Measurements from ENCODE around the gene GIPC2. TPM values are rescaled to one million over a fixed set of nuclear protein-coding genes. Genes with fewer than 3 reads are reported as not detected.

GIPC2 gene
- total RNA-seq, 2 donors from 2014 or later, result 0.79 to 2.1 TPM

DNA sequence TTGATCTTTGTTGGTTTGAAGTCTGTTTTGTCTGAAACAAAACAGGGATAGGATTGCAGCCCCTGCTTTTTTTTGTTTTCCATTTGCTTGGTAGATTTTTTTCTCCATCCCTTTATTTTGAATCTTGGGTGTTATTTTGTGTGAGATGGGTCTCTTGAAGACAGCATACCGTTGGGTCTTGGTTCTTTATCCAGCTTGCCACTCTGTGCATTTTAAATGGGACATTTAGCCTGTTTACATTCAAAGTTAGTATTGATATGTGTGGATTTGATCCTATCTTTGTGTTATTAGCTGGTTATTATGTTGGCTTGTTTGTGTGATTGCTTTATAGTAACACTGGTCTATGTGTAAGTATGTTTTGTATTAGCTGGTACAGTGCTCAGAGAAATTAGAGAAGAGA lies 40.9 kb downstream of the GIPC2 start:
- no peaks in the 10 kb centered on the region for H3K36me3 Mint-ChIP-seq (ENCODE audit: low read depth)
- 69% methylated on average over 1 of the region's 1 CpG; no CpG with 5 or more reads in 1 of the 2 experiments for WGBS, 2 experiments (ENCODE audit: insufficient coverage in 1 of 2, insufficient read length in 1 of 2)

GRCh38 chr1:78088015-78088414 lies 42.2 kb downstream of the GIPC2 start:
- no peak for DNase-seq
- Mint-ChIP-seq H3K4me3 (no peak overlapping the region), H3K27ac (no peak overlapping the region), H3K27me3 (ENCODE audit: insufficient read depth) (no peaks in the 10 kb centered on the region), H3K36me3 (ENCODE audit: low read depth) (no peaks in the 10 kb centered on the region), H3K9me3 (peaks cover 12% of the 10 kb centered on the region), H3K4me1 (no peaks in the 10 kb centered on the region)
- no peaks in the 10 kb centered on the region for H3K27me3 ChIP-seq (ENCODE audit: control insufficient read depth, insufficient read depth, low read length, poor library complexity, severe bottlenecking)
- H3K9me3 ChIP-seq (ENCODE audit: control insufficient read depth, low read length), result no peaks in the 10 kb centered on the region
- TF ChIP-seq, protein P1, sequence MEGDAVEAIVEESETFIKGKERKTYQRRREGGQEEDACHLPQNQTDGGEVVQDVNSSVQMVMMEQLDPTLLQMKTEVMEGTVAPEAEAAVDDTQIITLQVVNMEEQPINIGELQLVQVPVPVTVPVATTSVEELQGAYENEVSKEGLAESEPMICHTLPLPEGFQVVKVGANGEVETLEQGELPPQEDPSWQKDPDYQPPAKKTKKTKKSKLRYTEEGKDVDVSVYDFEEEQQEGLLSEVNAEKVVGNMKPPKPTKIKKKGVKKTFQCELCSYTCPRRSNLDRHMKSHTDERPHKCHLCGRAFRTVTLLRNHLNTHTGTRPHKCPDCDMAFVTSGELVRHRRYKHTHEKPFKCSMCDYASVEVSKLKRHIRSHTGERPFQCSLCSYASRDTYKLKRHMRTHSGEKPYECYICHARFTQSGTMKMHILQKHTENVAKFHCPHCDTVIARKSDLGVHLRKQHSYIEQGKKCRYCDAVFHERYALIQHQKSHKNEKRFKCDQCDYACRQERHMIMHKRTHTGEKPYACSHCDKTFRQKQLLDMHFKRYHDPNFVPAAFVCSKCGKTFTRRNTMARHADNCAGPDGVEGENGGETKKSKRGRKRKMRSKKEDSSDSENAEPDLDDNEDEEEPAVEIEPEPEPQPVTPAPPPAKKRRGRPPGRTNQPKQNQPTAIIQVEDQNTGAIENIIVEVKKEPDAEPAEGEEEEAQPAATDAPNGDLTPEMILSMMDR (conservative IDR thresholded peaks at IDR 0.05), result no peak
- 71 to 97% methylated on average over 2 of the region's 2 CpGs for WGBS, 2 experiments (ENCODE audit: insufficient coverage in 1 of 2, insufficient read length in 1 of 2)
- H3K36me3 ChIP-seq (ENCODE audit: control insufficient read depth, insufficient read depth, low read length), result no peaks in the 10 kb centered on the region
- H3K27ac ChIP-seq (ENCODE audit: low read depth, low read length), result no peak overlapping the region
- no peak overlapping the region for H3K4me3 ChIP-seq (ENCODE audit: low read length)
- H3K9ac ChIP-seq (ENCODE audit: extremely low read depth, low read length, poor library complexity, severe bottlenecking), result no peak overlapping the region
- H3K4me1 ChIP-seq (ENCODE audit: control insufficient read depth, insufficient read depth, low read length), result no peaks in the 10 kb centered on the region

More for the DNA sequence above, 40.9 kb downstream of the GIPC2 start:
- TF ChIP-seq, protein P1 (conservative IDR thresholded peaks at IDR 0.05), result no peak
- Mint-ChIP-seq H3K4me1 (no peaks in the 10 kb centered on the region), H3K4me3 (no peak overlapping the region), H3K9me3 (peaks cover 12% of the 10 kb centered on the region), H3K27ac (no peak overlapping the region), H3K27me3 (ENCODE audit: insufficient read depth) (no peaks in the 10 kb centered on the region)
- no peak overlapping the region for H3K9ac ChIP-seq (ENCODE audit: extremely low read depth, low read length, poor library complexity, severe bottlenecking)
- no peaks in the 10 kb centered on the region for H3K4me1 ChIP-seq (ENCODE audit: control insufficient read depth, insufficient read depth, low read length)
- H3K9me3 ChIP-seq (ENCODE audit: control insufficient read depth, low read length), result no peaks in the 10 kb centered on the region
- DNase-seq, result no peak
- H3K27me3 ChIP-seq (ENCODE audit: control insufficient read depth, insufficient read depth, low read length, poor library complexity, severe bottlenecking), result no peaks in the 10 kb centered on the region
- H3K4me3 ChIP-seq (ENCODE audit: low read length), result no peak overlapping the region
- no peaks in the 10 kb centered on the region for H3K36me3 ChIP-seq (ENCODE audit: control insufficient read depth, insufficient read depth, low read length)
- H3K27ac ChIP-seq (ENCODE audit: low read depth, low read length), result no peak overlapping the region

DNA sequence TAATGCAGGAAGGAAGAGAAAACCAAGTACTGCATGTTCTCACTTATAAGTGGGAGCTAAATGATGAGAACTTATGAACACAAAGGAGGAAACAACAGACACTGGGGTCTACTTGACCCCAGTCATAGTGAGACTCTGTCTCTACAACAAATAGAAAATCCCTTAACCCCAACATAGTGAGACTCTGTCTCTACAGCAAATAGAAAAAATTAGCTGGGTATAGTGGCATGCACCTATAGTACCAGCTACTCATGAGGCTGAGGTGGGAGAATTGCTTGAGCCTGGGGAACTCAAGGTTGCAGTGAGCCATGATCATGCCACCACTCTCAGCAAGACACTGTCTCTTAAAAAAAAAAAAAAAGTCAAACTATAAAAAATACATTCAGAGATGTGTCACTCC lies 42.7 kb downstream of the GIPC2 start:
- TF ChIP-seq, protein P1 (conservative IDR thresholded peaks at IDR 0.05), result no peak
- Histone ChIP-seq H3K27me3 (ENCODE audit: control insufficient read depth, insufficient read depth, low read length, poor library complexity, severe bottlenecking) (no peaks in the 10 kb centered on the region), H3K27ac (ENCODE audit: low read depth, low read length) (no peak overlapping the region), H3K4me1 (ENCODE audit: control insufficient read depth, insufficient read depth, low read length) (no peaks in the 10 kb centered on the region), H3K9ac (ENCODE audit: extremely low read depth, low read length, poor library complexity, severe bottlenecking) (no peak overlapping the region), H3K4me3 (ENCODE audit: low read length) (no peak overlapping the region), H3K9me3 (ENCODE audit: control insufficient read depth, low read length) (no peaks in the 10 kb centered on the region), H3K36me3 (ENCODE audit: control insufficient read depth, insufficient read depth, low read length) (no peaks in the 10 kb centered on the region)
- no peak for DNase-seq
- Mint-ChIP-seq H3K36me3 (ENCODE audit: low read depth) (no peaks in the 10 kb centered on the region), H3K9me3 (peaks cover 12% of the 10 kb centered on the region), H3K4me3 (no peak overlapping the region), H3K27ac (no peak overlapping the region), H3K4me1 (no peaks in the 10 kb centered on the region), H3K27me3 (ENCODE audit: insufficient read depth) (no peaks in the 10 kb centered on the region)

Data from endodermal cell (in vitro differentiated cells).